ENCODE measurements around the gene TMEM132C. TPM values are rescaled to one million over a fixed set of nuclear protein-coding genes. Genes with fewer than 3 reads are reported as not detected.

TMEM132C gene
- total RNA-seq, 1 experiment from 2014 or later = not detected

DNA sequence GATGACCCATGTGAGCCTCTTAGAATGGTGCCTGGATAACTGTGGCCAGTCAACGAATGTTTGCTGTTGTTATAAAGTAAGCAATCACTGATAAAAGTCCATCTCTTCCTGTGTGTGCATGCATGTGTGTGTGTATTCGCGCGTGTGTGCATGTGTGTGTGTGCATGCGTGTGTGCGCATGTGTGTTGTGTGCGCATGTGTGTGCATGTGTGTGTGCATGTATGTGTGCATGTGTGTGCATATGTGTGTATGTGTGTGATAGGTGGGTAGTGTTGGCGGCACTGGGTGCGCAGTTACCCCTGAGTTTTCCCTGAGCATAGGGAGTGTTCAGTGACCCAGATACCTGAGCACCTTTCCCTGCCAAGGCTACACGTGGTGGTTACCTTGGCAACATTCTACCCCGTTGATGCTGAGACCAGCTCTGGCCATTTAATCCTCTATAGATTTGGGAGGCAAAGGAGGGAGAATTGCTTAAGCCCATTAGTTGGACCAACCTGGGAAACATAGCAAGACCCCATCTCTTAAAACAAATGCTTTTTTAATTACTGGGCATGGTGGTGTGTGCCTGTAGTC, 419.0 kb downstream of the TMEM132C start:
- Histone ChIP-seq H3K4me3 (ENCODE audit: low read length) (no peak overlapping the region), H3K9me3 (ENCODE audit: low read length) (no peaks in the 10 kb centered on the region), H3K9me2 (replicated peaks; ENCODE audit: low read length) (no peaks in the 10 kb centered on the region), H3K36me3 (ENCODE audit: low read depth, low read length) (no peaks in the 10 kb centered on the region), H3K79me2 (ENCODE audit: low read length) (no peaks in the 10 kb centered on the region), H3K9ac (ENCODE audit: low read length) (no peak overlapping the region), H3K4me1 (ENCODE audit: insufficient read depth, low read length) (no peaks in the 10 kb centered on the region), H3K4me2 (ENCODE audit: low read length) (no peak overlapping the region), H3F3A (ENCODE audit: low read length, unreplicated experiment) (no peaks in the 10 kb centered on the region), H3K27ac (ENCODE audit: low read length) (no peak overlapping the region), H4K20me1 (ENCODE audit: low read length) (no peaks in the 10 kb centered on the region), H2AFZ (ENCODE audit: low read length) (no peak overlapping the region), H3K27me3 (ENCODE audit: low read length) (peaks cover 52% of the 10 kb centered on the region)
- ChIA-PET POLR2A (ENCODE audit: unreplicated experiment) (no interaction called here), CTCF (no interaction called here)
- ATAC-seq = no peak
- no peak for DNase-seq
- BruUV-seq (replicated peaks) = no TSS peak
- intact Hi-C loops (cut with micrococcal nuclease) = no loop called here
- no peak for TF ChIP-seq EZH2phosphoT487 (IDR thresholded peaks at IDR 0.05; ENCODE audit: borderline replicate concordance, low read length)
- no peak for TF ChIP-seq EZH2 (IDR thresholded peaks at IDR 0.05; ENCODE audit: low read length, unreplicated experiment)
- TF ChIP-seq, protein P1, sequence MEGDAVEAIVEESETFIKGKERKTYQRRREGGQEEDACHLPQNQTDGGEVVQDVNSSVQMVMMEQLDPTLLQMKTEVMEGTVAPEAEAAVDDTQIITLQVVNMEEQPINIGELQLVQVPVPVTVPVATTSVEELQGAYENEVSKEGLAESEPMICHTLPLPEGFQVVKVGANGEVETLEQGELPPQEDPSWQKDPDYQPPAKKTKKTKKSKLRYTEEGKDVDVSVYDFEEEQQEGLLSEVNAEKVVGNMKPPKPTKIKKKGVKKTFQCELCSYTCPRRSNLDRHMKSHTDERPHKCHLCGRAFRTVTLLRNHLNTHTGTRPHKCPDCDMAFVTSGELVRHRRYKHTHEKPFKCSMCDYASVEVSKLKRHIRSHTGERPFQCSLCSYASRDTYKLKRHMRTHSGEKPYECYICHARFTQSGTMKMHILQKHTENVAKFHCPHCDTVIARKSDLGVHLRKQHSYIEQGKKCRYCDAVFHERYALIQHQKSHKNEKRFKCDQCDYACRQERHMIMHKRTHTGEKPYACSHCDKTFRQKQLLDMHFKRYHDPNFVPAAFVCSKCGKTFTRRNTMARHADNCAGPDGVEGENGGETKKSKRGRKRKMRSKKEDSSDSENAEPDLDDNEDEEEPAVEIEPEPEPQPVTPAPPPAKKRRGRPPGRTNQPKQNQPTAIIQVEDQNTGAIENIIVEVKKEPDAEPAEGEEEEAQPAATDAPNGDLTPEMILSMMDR (conservative IDR thresholded peaks at IDR 0.05; ENCODE audit: low read depth, low read length) = no peak

DNA sequence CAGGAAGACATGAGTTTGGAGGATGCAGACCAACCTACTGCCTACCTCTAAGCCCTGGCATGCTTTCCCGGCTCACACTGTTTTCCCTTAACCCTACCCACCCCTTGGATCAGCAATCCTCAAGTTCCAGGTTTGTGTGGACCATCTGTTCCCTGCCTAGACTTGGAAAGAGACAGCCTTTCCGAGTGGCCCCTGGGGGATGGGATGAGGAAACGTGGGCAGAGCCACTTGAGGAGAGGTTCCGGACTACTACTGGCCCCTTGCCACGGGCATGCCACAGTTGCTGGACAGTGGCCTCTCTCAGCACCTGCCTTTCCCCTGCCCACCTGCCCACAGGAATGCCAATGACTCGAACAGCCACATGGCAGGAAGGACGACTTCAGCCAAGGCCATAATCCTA, 420.9 kb downstream of the TMEM132C start:
- DNase-seq = no peak
- TF ChIP-seq, protein P1 (conservative IDR thresholded peaks at IDR 0.05; ENCODE audit: low read depth, low read length) = no peak
- TF ChIP-seq EZH2phosphoT487 (IDR thresholded peaks at IDR 0.05; ENCODE audit: borderline replicate concordance, low read length) (no peak), EZH2 (IDR thresholded peaks at IDR 0.05; ENCODE audit: low read length, unreplicated experiment) (no peak)
- H3K4me1 ChIP-seq (ENCODE audit: insufficient read depth, low read length) = no peaks in the 10 kb centered on the region
- ATAC-seq = no peak
- no peak overlapping the region for H3K4me2 ChIP-seq (ENCODE audit: low read length)
- intact Hi-C loops (cut with micrococcal nuclease) = no loop called here
- no peaks in the 10 kb centered on the region for H3K9me3 ChIP-seq (ENCODE audit: low read length)
- no peaks in the 10 kb centered on the region for H3K36me3 ChIP-seq (ENCODE audit: low read depth, low read length)
- ChIA-PET POLR2A (ENCODE audit: unreplicated experiment) (no interaction called here), CTCF (no interaction called here)
- H3F3A ChIP-seq (ENCODE audit: low read length, unreplicated experiment) = no peaks in the 10 kb centered on the region
- H3K9ac ChIP-seq (ENCODE audit: low read length) = no peak overlapping the region
- BruUV-seq (replicated peaks) = no TSS peak
- H3K9me2 ChIP-seq (replicated peaks; ENCODE audit: low read length) = no peaks in the 10 kb centered on the region
- H3K79me2 ChIP-seq (ENCODE audit: low read length) = no peaks in the 10 kb centered on the region
- no peak overlapping the region for H2AFZ ChIP-seq (ENCODE audit: low read length)
- H3K4me3 ChIP-seq (ENCODE audit: low read length) = no peak overlapping the region
- peaks cover 48% of the 10 kb centered on the region for H3K27me3 ChIP-seq (ENCODE audit: low read length)
- H4K20me1 ChIP-seq (ENCODE audit: low read length) = no peaks in the 10 kb centered on the region
- H3K27ac ChIP-seq (ENCODE audit: low read length) = no peak overlapping the region

DNA sequence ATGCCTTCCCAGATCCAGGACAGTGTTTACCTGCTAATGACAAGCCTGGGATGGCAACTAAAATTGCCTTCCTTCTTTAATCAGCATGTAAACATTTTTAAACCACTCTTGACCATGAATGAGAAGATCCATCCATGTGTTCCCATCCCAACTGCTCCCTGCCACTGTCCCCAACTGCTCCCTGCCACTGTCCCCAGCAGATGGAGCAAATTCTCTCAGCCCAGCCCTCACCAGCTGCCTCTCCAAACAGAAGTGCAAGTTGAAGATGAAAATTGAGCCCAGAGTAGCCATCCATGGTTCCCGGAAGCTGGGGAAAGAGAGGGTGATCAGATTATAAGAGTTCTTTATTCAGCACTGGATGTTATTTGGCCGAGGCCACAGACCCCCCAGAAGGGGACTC, 423.7 kb downstream of the TMEM132C start:
- Histone ChIP-seq H3K4me1 (ENCODE audit: insufficient read depth, low read length) (no peaks in the 10 kb centered on the region), H3K4me2 (ENCODE audit: low read length) (no peak overlapping the region), H3K27ac (ENCODE audit: low read length) (no peak overlapping the region), H3F3A (ENCODE audit: low read length, unreplicated experiment) (no peaks in the 10 kb centered on the region), H3K4me3 (ENCODE audit: low read length) (no peak overlapping the region), H3K9me3 (ENCODE audit: low read length) (no peaks in the 10 kb centered on the region), H3K9ac (ENCODE audit: low read length) (no peak overlapping the region), H3K27me3 (ENCODE audit: low read length) (peaks cover 25% of the 10 kb centered on the region), H3K36me3 (ENCODE audit: low read depth, low read length) (no peaks in the 10 kb centered on the region), H3K9me2 (replicated peaks; ENCODE audit: low read length) (no peaks in the 10 kb centered on the region), H4K20me1 (ENCODE audit: low read length) (no peaks in the 10 kb centered on the region), H3K79me2 (ENCODE audit: low read length) (no peaks in the 10 kb centered on the region), H2AFZ (ENCODE audit: low read length) (no peak overlapping the region)
- intact Hi-C loops (cut with micrococcal nuclease) = no loop called here
- DNase-seq (no peak), ATAC-seq (no peak)
- POLR2A ChIA-PET (ENCODE audit: unreplicated experiment) = no interaction called here
- CTCF ChIA-PET = no interaction called here
- TF ChIP-seq, protein P1 (conservative IDR thresholded peaks at IDR 0.05; ENCODE audit: low read depth, low read length) = no peak
- BruUV-seq (replicated peaks) = no TSS peak
